ENCODE results near the gene POC1A.

DNA sequence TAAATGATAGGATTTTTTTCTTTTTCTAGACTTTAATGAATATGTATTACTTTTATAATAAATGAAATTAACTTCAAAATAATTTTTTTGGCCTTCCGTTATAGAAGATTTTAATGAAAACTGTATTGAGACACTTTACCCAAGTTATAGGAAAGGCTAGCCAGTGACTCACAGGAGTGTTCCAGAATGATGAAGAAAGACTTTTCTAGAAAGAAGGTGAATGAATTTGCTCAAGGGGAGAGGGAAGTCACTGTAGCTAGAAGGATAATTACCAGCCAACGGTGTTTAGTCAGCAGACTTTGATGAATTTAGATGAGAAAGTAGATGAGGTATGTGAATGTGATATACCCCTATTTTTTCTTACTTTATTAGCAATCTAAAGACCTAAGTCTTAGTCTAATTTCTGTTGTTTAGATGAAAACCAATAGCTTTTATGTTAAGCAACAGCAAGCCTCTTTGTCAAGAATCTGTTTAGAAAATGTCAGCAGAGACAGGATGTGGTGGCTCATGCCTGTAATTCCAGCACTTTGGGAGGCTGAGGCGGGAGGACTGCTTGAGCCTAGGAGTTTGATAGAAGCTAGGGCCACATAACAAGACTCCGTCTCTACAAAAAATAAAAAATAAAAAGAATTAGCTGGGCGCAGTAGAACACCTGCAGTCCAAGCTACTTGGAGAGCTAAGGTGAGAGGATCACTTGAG, 46.9 kb upstream of the POC1A start:
- TF ChIP-seq ZNF626 (tag by site-specific recombination; IDR thresholded peaks at IDR 0.05) (no peak), ZNF561 (tag by site-specific recombination; IDR thresholded peaks at IDR 0.05; ENCODE audit: borderline replicate concordance) (no peak), ZNF433 (tag by site-specific recombination; IDR thresholded peaks at IDR 0.05; ENCODE audit: low read depth) (no peak)
- TF ChIP-seq, protein P1, sequence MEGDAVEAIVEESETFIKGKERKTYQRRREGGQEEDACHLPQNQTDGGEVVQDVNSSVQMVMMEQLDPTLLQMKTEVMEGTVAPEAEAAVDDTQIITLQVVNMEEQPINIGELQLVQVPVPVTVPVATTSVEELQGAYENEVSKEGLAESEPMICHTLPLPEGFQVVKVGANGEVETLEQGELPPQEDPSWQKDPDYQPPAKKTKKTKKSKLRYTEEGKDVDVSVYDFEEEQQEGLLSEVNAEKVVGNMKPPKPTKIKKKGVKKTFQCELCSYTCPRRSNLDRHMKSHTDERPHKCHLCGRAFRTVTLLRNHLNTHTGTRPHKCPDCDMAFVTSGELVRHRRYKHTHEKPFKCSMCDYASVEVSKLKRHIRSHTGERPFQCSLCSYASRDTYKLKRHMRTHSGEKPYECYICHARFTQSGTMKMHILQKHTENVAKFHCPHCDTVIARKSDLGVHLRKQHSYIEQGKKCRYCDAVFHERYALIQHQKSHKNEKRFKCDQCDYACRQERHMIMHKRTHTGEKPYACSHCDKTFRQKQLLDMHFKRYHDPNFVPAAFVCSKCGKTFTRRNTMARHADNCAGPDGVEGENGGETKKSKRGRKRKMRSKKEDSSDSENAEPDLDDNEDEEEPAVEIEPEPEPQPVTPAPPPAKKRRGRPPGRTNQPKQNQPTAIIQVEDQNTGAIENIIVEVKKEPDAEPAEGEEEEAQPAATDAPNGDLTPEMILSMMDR (tag by site-specific recombination; IDR thresholded peaks at IDR 0.05), result no peak
- TF ChIP-seq, protein P2, sequence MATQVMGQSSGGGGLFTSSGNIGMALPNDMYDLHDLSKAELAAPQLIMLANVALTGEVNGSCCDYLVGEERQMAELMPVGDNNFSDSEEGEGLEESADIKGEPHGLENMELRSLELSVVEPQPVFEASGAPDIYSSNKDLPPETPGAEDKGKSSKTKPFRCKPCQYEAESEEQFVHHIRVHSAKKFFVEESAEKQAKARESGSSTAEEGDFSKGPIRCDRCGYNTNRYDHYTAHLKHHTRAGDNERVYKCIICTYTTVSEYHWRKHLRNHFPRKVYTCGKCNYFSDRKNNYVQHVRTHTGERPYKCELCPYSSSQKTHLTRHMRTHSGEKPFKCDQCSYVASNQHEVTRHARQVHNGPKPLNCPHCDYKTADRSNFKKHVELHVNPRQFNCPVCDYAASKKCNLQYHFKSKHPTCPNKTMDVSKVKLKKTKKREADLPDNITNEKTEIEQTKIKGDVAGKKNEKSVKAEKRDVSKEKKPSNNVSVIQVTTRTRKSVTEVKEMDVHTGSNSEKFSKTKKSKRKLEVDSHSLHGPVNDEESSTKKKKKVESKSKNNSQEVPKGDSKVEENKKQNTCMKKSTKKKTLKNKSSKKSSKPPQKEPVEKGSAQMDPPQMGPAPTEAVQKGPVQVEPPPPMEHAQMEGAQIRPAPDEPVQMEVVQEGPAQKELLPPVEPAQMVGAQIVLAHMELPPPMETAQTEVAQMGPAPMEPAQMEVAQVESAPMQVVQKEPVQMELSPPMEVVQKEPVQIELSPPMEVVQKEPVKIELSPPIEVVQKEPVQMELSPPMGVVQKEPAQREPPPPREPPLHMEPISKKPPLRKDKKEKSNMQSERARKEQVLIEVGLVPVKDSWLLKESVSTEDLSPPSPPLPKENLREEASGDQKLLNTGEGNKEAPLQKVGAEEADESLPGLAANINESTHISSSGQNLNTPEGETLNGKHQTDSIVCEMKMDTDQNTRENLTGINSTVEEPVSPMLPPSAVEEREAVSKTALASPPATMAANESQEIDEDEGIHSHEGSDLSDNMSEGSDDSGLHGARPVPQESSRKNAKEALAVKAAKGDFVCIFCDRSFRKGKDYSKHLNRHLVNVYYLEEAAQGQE (tag by site-specific recombination; IDR thresholded peaks at IDR 0.05), result no peak

Measured in HEK293 (cell line).